ENCODE data around the gene CASR.

- TF ChIP-seq, protein P1, sequence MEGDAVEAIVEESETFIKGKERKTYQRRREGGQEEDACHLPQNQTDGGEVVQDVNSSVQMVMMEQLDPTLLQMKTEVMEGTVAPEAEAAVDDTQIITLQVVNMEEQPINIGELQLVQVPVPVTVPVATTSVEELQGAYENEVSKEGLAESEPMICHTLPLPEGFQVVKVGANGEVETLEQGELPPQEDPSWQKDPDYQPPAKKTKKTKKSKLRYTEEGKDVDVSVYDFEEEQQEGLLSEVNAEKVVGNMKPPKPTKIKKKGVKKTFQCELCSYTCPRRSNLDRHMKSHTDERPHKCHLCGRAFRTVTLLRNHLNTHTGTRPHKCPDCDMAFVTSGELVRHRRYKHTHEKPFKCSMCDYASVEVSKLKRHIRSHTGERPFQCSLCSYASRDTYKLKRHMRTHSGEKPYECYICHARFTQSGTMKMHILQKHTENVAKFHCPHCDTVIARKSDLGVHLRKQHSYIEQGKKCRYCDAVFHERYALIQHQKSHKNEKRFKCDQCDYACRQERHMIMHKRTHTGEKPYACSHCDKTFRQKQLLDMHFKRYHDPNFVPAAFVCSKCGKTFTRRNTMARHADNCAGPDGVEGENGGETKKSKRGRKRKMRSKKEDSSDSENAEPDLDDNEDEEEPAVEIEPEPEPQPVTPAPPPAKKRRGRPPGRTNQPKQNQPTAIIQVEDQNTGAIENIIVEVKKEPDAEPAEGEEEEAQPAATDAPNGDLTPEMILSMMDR (IDR thresholded peaks at IDR 0.05): no peak
- no peak for TF ChIP-seq POLR2A (IDR thresholded peaks at IDR 0.05)
Measured at GRCh38 chr3:122284486-122284885, 101.0 kb downstream of the CASR start.

Measured in heart left ventricle (tissue), 13 donors.